Keratinocyte (primary cell): ENCODE results near the gene CACUL1.

Experiments
- CTCF ChIP-seq, 3 experiments: IDR thresholded peaks in 1 of 3; conservative IDR thresholded peaks in 1 of 3; optimal IDR thresholded peaks in 1 of 3; 2 replicates in 2 of 3; 3 replicates in 1 of 3; pipeline versions ENCODE3 to v1.5.1; 2011; ENCODE audit warnings: low read length in 3 of 3, mild to moderate bottlenecking in 3 of 3, moderate library complexity in 2 of 3, control low read depth in 1 of 3, inconsistent platforms in 1 of 3; ENCODE audit not compliant: insufficient read depth in 2 of 3; ENCODE audit errors: extremely low read depth in 1 of 3
- EZH2 ChIP-seq: IDR thresholded peaks from one replicate; pipeline ENCODE4 v1.6.1; 2012; ENCODE audit warnings: inconsistent platforms, mild to moderate bottlenecking, low read length, moderate library complexity

- no peak for TF ChIP-seq CTCF (optimal IDR thresholded peaks at IDR 0.05 in 1 of 3, IDR thresholded peaks at IDR 0.05 in 1 of 3, conservative IDR thresholded peaks at IDR 0.05 in 1 of 3; ENCODE audit: extremely low read depth in 1 of 3, insufficient read depth in 2 of 3, low read length in 3 of 3)
- no peak for TF ChIP-seq EZH2
Observed at GRCh38 chr10:118642228-118642627, 112.5 kb downstream of the CACUL1 start.
